ENCODE data around the gene CHID1. TPM values are rescaled to one million over a fixed set of nuclear protein-coding genes. Genes with fewer than 3 reads are reported as not detected.

CHID1 gene
- total RNA-seq, 1 donor = 35.1 TPM

GRCh38 chr11:868394-868793, 42.2 kb downstream of the CHID1 start:
- no peak for DNase-seq (ENCODE audit: low read depth)
- no peak for TF ChIP-seq CTCF (IDR thresholded peaks at IDR 0.05; ENCODE audit: insufficient read depth, low read length)

GRCh38 chr11:867856-868358, 42.7 kb downstream of the CHID1 start:
- TF ChIP-seq CTCF (IDR thresholded peaks at IDR 0.05; ENCODE audit: insufficient read depth, low read length) = no peak
- H3K4me3 ChIP-seq (ENCODE audit: low read depth, low read length) = no peak overlapping the region
- no peak for DNase-seq (ENCODE audit: low read depth)

More at GRCh38 chr11:868394-868793, 42.2 kb downstream of the CHID1 start:
- no peak overlapping the region for H3K4me3 ChIP-seq (ENCODE audit: low read depth, low read length)

GRCh38 chr11:866481-866880, 44.1 kb downstream of the CHID1 start:
- DNase-seq (ENCODE audit: low read depth) = no peak
- no peak for TF ChIP-seq CTCF (IDR thresholded peaks at IDR 0.05; ENCODE audit: insufficient read depth, low read length)
- no peak overlapping the region for H3K4me3 ChIP-seq (ENCODE audit: low read depth, low read length)

GRCh38 chr11:865462-866430, 44.9 kb downstream of the CHID1 start:
- TF ChIP-seq CTCF (IDR thresholded peaks at IDR 0.05; ENCODE audit: insufficient read depth, low read length) = no peak
- no peak overlapping the region for H3K4me3 ChIP-seq (ENCODE audit: low read depth, low read length)
- DNase-seq (ENCODE audit: low read depth) = no peak

- no peak overlapping the region for H3K4me3 ChIP-seq (ENCODE audit: low read depth, low read length)
- DNase-seq (ENCODE audit: low read depth) = no peak
- TF ChIP-seq CTCF (IDR thresholded peaks at IDR 0.05; ENCODE audit: insufficient read depth, low read length) = no peak
Observed at GRCh38 chr11:864898-865297, 45.7 kb downstream of the CHID1 start.

- no peak for TF ChIP-seq CTCF (IDR thresholded peaks at IDR 0.05; ENCODE audit: insufficient read depth, low read length)
- no peak for DNase-seq (ENCODE audit: low read depth)
- no peak overlapping the region for H3K4me3 ChIP-seq (ENCODE audit: low read depth, low read length)
Observed at GRCh38 chr11:863910-864827, 46.4 kb downstream of the CHID1 start.
